ENCODE data around the gene GREM1.

GREM1 gene

GRCh38 chr15:32790352-32790999 is 72.7 kb downstream of the GREM1 start:
- DNase-seq: no peak

GRCh38 chr15:32792436-32792835 is 74.6 kb downstream of the GREM1 start:
- DNase-seq: no peak

Measured in activated CD4-positive, alpha-beta T cell treated with anti-CD3 and anti-CD28 coated beads, Interleukin-2, amount 50 U/mL, for 48 hours (primary cell).